LNCAP (cell line): ENCODE results near the gene GZMM.
A peak's percentile ranks its signal among the peaks of the same experiment; 100 is the strongest.

ENCODE experiments used
- TF ChIP-seq, protein P1 (sequence below): fragments of 450-650 bp; IDR thresholded peaks from 2 replicates; pipeline ENCODE4 v1.5.1; 2017; ENCODE audit warnings: mild to moderate bottlenecking

Gene GZMM

DNA sequence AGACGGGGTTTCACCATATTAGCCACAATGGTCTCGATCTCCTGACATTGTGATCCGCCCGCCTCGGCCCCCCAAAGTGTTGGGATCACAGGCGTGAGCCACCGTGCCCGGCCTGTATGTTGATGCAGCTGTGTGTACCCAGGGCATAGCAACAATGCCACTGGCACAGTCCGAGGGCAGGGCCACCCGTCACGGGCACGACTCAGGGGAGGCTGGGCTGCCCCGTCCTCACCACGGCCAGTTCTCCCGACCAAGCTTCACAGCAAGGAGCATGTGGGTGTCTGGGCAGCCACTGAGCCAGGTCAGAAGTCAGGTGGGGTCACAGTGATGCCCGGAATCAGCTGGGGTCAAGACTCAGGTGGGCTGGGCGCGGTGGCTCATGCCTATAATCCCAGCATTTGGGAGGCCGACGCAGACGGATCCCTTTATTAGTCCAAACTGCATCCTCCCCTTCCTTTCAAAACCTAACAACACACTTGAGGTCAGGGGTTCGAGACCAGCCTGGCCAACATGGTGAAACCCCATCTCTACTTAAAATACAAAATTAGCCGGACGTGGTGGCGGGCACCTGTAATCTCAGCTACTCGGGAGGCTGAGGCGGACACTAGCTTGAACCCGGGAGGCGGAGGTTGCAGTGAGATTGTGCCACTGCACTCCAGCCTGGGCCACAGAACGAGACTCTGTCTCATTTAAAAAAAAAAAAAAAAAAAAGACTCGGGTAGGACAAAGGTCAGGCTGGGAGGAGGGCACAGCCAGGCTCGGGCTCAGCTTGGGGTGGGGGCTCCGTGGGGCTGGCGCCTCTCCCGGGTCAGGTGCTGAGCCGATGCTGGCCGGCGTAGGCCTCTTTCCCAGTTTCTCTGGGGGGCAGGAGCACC lies 13.5 kb upstream of the GZMM start:
- TF ChIP-seq, protein P1, sequence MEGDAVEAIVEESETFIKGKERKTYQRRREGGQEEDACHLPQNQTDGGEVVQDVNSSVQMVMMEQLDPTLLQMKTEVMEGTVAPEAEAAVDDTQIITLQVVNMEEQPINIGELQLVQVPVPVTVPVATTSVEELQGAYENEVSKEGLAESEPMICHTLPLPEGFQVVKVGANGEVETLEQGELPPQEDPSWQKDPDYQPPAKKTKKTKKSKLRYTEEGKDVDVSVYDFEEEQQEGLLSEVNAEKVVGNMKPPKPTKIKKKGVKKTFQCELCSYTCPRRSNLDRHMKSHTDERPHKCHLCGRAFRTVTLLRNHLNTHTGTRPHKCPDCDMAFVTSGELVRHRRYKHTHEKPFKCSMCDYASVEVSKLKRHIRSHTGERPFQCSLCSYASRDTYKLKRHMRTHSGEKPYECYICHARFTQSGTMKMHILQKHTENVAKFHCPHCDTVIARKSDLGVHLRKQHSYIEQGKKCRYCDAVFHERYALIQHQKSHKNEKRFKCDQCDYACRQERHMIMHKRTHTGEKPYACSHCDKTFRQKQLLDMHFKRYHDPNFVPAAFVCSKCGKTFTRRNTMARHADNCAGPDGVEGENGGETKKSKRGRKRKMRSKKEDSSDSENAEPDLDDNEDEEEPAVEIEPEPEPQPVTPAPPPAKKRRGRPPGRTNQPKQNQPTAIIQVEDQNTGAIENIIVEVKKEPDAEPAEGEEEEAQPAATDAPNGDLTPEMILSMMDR, result no peak

DNA sequence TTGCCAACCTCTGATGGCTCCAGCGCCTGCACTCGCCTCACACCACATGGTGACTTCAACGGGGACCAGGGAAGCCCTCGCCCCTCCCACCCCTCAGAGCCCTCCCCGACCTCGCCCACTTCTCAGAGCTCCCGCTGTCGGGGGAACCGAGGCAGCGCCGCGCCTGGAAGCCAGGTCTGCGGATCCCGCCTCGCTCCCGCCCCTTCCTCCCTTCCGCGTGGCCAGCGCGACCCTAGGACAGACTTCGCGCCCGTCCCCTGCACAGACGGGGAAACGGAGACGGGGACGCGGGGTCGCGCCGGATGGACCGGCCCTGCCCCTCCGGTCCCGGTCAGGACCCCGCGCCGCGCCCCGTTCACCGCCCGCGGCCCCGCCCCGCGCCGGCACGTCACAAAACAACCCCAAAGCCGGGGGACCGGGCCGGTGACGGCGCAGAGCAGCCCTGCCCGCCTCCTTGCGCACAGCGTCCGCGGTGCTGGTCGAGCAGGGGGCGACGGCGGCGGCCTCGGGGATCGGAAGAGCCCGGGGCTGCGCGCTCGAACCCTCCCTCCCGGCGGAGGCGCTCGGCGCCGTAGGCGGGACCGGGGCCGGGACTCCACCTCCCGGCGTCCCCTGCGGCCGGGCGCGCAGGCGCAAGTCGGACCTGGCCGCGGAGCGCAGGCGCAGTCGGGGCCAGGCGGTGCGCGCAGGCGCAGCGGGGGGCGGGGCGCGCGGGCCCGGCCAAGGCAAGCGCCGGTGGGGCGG lies 12.7 kb upstream of the GZMM start:
- TF ChIP-seq, protein P1, result no peak

DNA sequence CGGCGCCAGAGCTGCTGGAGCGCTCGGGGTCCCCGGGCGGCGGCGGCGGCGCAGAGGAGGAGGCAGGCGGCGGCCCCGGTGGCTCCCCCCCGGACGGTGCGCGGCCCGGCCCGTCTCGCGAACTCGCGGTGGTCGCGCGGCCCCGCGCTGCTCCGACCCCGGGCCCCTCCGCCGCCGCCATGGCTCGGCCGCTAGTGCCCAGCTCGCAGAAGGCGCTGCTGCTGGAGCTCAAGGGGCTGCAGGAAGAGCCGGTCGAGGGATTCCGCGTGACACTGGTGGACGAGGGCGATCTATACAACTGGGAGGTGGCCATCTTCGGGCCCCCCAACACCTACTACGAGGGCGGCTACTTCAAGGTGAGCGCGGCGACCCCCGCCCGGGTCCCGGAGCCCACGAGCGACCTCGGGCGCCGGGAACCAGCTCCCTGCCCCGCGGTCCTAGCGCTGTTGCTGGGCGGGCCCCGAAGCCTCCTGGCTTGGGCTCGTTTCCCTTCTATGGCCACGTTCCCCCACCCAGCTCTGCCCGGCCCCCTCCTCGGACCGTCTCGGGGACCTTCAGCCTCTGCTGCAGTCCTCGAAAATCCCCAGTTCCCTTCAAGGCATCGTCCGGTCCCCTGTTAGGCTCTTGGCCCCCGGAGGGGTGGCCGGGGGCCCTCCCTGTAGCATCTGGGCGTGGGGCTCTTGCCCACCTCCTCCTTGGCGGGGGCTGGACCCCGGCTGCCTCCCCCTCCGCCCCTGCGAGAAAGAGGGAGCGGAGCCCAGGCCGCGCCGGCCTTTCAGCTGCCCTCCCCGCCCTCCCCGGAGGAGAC lies 11.9 kb upstream of the GZMM start, which contains the start of gene CDC34:
CDC34 (plus strand) TSS at position 8 of the 808 bp plus-strand sequence; CDS start at position 180, 172 bp downstream.
- TF ChIP-seq, protein P1, result no peak

DNA sequence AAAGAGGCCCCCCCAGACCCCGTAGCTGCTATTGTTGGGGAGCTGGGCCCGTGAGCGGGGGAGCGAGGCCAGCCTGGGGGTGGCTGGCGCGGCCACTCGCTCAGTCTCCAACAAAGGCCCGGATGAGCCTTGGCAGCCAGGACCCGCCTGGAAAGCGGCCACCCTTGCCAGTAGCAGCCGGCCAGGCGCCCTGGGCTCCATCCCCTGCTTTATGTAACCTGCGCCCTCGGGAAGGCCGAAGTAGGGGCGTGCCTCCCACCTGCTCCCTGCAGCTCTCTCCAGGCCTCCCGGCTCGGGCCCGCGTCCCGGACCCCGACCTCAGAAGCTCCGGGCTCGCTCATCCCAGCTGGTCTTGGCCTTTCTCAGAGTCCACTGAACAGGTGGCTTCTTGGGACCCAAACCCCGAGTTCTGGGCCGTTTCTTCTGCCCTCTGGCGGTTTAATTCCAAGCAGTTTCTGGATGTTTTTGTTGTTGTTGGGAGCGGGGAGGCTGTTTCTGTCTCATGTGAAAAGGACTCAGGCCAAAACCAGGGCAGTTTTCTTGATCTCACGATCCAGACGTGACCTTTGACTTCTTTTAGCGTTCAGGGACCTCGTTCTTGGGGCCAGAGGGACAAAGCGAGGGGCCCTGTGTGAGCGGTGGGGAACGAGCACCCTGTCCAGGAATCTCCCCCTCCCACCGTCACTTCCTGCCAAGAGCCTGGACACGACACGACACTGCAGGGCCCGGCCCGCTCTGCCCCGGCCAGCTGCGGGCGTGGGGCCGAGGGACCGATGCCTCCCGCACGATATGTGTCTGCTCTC lies 11.1 kb upstream of the GZMM start:
- TF ChIP-seq, protein P1, result peak; percentile 54; the same call in 1 of the 2 replicates

DNA sequence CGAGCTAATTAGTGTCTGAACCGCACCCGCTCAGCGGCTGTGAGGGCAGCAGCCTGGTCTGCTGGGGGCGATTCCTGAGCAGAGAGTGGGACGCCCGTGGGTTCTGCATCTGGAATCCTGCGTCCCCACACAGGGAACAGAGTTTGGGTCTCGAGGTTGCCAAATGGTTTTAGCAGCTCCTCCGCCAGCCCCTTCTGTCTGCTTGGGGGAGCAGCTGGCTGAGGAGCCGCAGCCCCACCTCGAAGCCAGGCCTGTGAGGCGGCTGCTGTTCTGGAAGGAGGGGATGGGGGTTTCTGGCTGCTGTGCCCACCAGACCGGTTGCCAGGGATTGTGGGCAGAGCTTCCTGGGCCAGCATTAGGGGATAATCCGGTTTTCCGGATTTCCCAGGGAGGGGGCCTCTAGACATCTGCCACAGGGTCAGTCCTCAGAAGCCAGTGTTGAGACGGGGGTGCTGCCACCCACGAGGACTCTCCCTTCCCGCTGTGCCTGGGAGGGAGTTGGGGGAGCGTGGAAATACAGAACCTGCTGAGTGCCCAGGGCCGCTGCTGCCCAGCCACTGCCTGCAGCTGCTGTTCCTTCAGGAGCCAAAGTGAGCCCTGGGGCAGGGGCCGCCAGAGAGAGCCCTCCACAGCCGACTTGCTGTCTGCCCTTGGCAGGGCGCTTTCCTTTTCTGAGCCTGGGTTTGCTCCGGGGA lies 10.3 kb upstream of the GZMM start:
- TF ChIP-seq, protein P1, result no peak

DNA sequence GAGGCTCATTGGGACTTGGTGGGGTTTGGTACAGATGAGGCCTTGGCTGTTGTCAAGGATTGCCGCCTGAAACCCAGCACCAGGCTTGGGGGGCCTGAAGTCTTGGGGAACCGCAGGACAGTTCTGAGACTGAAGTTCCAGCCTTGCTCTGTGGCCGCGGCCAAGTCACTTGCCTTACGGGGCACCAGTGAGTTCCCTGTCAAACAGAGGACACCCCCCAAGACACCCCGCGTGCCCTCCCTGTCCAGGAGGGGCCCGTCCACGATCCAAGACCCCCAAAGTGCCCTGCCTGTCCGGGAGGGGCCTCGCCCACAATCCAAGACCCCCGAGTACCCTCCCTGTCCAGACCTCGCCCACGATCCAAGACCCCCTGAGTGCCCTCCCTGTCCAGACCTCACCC lies 9.8 kb upstream of the GZMM start:
- TF ChIP-seq, protein P1, result no peak
